ENCODE data around the gene TGFBR3L. TPM values are rescaled to one million over a fixed set of nuclear protein-coding genes. Genes with fewer than 3 reads are reported as not detected.

Gene TGFBR3L
- total RNA-seq, 1 donor from 2014 or later, result 8.2 TPM

DNA sequence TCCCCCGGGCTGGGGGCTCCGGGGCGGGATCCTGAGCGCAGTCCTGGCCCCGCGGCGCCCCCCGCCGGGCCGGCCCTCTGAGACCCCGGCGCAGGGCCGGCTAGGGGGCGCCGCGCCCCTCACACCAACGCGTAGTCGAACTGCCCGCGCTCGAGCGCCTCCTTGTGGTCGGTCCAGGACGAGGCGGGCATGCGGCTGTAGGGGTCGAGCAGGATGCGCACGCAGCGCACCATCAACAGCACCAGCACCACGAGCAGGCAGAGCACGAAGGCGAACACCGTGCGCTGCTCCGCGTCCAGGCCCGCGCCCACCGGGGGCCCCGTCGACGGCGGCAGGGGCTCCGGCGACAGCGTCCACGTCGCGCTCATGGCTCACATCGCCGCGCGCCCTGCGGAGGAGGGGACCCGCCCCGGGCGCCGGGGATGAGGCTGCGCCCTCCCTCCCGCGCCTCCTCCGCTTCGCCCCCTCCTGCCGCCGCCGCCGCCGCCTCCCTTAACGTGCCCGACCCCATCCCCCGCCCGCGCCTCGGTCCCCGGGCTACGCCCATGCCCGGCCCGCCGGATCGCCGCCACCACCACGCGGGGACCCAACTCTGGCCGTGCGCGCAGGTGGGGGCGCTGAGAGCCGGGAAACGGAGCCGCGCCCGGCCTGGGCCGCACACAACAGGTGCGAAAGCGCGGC, 10.7 kb downstream of the TGFBR3L start:
- Histone ChIP-seq H3K9me3 (replicated peaks) (no peaks in the 10 kb centered on the region), H3K4me1 (peaks cover 69% of the 10 kb centered on the region), H3K36me3 (peaks cover 16% of the 10 kb centered on the region), H3K27ac (replicated peaks) (no peak overlapping the region), H3K27me3 (ENCODE audit: low read depth) (no peaks in the 10 kb centered on the region), H3K4me3 (peak overlapping the region; percentile 65)
- TF ChIP-seq, protein P1, sequence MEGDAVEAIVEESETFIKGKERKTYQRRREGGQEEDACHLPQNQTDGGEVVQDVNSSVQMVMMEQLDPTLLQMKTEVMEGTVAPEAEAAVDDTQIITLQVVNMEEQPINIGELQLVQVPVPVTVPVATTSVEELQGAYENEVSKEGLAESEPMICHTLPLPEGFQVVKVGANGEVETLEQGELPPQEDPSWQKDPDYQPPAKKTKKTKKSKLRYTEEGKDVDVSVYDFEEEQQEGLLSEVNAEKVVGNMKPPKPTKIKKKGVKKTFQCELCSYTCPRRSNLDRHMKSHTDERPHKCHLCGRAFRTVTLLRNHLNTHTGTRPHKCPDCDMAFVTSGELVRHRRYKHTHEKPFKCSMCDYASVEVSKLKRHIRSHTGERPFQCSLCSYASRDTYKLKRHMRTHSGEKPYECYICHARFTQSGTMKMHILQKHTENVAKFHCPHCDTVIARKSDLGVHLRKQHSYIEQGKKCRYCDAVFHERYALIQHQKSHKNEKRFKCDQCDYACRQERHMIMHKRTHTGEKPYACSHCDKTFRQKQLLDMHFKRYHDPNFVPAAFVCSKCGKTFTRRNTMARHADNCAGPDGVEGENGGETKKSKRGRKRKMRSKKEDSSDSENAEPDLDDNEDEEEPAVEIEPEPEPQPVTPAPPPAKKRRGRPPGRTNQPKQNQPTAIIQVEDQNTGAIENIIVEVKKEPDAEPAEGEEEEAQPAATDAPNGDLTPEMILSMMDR (IDR thresholded peaks at IDR 0.05; ENCODE audit: borderline replicate concordance), result peak; percentile 83
- DNase-seq, result peak; percentile 50
- intact Hi-C loops (cut with micrococcal nuclease), result no loop called here

DNA sequence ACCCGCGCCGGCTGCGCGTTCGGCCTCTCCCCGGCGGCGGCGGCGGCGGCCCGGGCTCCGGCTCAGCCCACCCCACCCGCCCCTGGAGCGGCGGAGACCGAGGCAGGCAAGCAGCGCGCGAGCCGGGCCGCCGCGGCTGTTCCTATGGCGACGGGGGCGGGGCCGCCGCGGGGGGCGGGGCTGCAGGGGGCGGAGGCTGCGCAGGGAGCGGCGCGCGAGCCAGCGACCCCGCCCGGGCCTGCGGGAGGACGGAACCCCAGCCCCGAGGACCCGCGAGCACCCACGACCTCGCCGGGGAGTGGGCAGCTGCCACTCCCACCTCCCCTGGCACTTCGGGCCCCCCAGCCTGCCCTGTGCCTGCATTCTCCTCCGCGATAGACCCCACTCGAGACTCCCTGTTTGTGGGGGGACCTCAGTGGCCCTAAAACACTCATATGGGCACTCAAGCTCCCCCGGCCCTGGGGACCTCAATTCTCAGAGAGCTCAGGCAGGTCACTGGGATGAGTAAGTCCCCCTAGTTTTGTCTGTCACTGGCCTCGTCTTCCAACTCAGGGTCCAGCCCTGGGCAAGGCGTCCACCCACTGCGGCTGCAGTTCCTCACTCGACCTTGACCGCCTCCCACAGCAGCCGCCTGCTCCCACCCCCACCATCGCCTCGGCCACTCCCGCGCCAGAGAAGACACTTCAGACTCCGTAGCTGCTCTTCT, 11.5 kb downstream of the TGFBR3L start, which contains the start of gene CTXN1:
Gene CTXN1 (minus strand): TSS at position 115 of the 706 bp plus-strand sequence. CDS start 597 bp downstream, outside the sequence.
- intact Hi-C loops (cut with micrococcal nuclease), result no loop called here
- no peak within 1 kb of the TSS for H3K27ac ChIP-seq (replicated peaks)
- DNase-seq, result peak; percentile 71

GRCh38 chr19:7926727-7927604, 12.3 kb downstream of the TGFBR3L start:
- peak overlapping the region; percentile 65 for H3K4me3 ChIP-seq
- DNase-seq, result no peak
- peaks cover 28% of the 10 kb centered on the region for H3K36me3 ChIP-seq
- no peaks in the 10 kb centered on the region for H3K27me3 ChIP-seq (ENCODE audit: low read depth)
- peaks cover 57% of the 10 kb centered on the region for H3K4me1 ChIP-seq
- intact Hi-C loops (cut with micrococcal nuclease), result no loop called here
- TF ChIP-seq, protein P1 (IDR thresholded peaks at IDR 0.05; ENCODE audit: borderline replicate concordance), result no peak
- H3K27ac ChIP-seq (replicated peaks), result no peak overlapping the region
- no peaks in the 10 kb centered on the region for H3K9me3 ChIP-seq (replicated peaks)

More for the DNA sequence above, 11.5 kb downstream of the TGFBR3L start, which contains the start of gene CTXN1:
- H3K9me3 ChIP-seq (replicated peaks), result no peaks in the 10 kb centered on the region
- peak within 1 kb of the TSS; percentile 65 for H3K4me3 ChIP-seq
- TF ChIP-seq, protein P1 (IDR thresholded peaks at IDR 0.05; ENCODE audit: borderline replicate concordance), result no peak
- no peaks in the 10 kb centered on the region for H3K27me3 ChIP-seq (ENCODE audit: low read depth)
- peaks cover 24% of the 10 kb centered on the region for H3K36me3 ChIP-seq
- peaks cover 65% of the 10 kb centered on the region for H3K4me1 ChIP-seq

DNA sequence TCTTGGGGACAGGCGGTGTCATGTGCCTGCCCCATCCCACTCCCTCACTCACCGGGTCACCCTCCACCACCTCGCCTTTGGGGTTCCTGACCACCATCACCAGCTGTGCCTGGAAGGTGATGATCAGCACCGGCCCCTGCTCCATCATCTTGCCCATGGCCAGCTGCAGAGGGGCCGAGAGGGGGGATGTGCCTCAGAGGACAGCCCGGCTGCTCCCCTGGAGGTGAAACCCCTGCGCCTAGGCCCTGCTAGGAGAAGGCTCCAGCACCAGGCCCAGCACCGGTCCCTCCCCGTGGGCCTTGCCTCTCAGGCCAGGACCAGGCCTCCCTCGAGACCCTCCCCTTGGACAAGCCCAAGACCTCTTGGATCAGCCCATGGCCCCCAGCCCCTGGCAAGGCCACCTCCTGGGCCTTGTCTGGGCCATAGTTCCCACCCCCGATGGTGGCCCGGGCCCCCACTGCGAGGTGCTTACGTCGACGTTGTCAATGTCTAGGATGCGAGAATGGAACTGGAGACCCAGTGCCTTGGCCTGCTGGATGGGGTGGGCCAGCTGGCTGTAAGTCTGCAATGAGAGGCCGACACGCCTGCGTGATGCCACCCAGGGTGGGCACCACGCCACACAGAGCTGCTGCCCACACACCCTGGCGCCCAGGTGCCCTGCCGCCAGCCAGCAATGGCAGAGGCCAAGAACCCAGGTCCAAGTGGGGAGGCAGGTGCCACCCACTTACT, 13.1 kb downstream of the TGFBR3L start:
- no peak overlapping the region for H3K4me3 ChIP-seq
- intact Hi-C loops (cut with micrococcal nuclease), result no loop called here
- no peak for DNase-seq
- H3K4me1 ChIP-seq, result peaks cover 50% of the 10 kb centered on the region
- H3K9me3 ChIP-seq (replicated peaks), result no peaks in the 10 kb centered on the region
- peaks cover 29% of the 10 kb centered on the region for H3K36me3 ChIP-seq
- H3K27ac ChIP-seq (replicated peaks), result peak overlapping the region; percentile 70
- TF ChIP-seq, protein P1 (IDR thresholded peaks at IDR 0.05; ENCODE audit: borderline replicate concordance), result no peak
- H3K27me3 ChIP-seq (ENCODE audit: low read depth), result no peaks in the 10 kb centered on the region

- DNase-seq, result no peak
- Histone ChIP-seq H3K27me3 (ENCODE audit: low read depth) (no peaks in the 10 kb centered on the region), H3K4me1 (peaks cover 50% of the 10 kb centered on the region), H3K27ac (replicated peaks) (peak overlapping the region; percentile 70), H3K9me3 (replicated peaks) (no peaks in the 10 kb centered on the region), H3K36me3 (peaks cover 31% of the 10 kb centered on the region), H3K4me3 (no peak overlapping the region)
- TF ChIP-seq, protein P1 (IDR thresholded peaks at IDR 0.05; ENCODE audit: borderline replicate concordance), result no peak
- intact Hi-C loops (cut with micrococcal nuclease), result no loop called here
These were observed 13.7 kb downstream of the TGFBR3L start for GRCh38 chr19:7928334-7928706.

Measured in left ventricle myocardium inferior (tissue), 1 donor.